ENCODE data around the gene LENG1.
A peak's percentile ranks its signal among the peaks of the same experiment; 100 is the strongest.

DNA sequence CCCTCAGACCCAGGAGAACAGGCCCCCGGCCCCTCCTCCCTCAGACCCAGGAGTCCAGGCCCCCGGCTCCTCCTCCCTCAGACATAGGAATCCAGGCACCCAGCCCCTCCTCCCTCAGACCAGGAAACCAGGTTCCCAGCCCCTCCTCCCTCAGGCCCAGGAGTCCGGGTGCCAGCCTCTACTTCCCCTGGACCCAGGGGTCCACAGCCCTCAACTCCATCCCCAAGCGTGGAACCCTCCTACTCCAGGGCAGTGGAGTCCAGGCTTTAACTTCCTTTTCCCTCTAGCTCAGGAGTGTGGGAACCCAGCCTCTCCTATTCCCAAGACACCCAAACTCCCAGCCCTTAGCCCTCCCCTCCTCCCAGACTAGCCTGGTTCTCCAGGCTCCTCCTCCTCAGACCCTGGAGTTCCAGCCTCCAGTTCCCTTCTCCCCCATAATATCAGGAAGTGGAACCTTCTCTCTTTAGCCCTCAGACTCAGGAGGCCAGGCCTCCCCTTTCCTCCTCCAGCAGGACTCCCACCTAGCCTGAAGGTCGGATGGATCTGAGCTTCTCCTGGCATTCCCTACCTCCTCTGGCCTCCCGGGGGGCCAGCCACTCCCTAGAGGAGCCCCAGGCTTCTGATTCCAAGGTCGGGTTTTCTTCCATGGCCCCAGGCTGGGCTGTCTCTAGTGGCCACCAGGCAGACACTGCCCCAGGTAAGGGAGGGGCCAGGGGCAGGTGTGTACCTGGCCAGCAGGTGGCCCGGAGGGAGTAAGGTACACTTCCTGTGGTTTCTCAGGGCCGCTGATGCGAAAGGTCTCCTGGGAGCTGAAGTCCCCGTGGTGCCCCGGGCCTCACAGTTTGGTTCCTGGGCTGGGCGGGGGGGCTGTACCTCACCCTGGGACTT lies 13.2 kb upstream of the LENG1 start, which contains the start of gene TMC4:
- TF ChIP-seq POLR2A (IDR thresholded peaks at IDR 0.05; ENCODE audit: low read length) (peak; percentile 13), GATA1 (IDR thresholded peaks at IDR 0.05; ENCODE audit: low read depth, low read length) (no peak)
